ENCODE data around the gene ECHS1. TPM values are rescaled to one million over a fixed set of nuclear protein-coding genes. Genes with fewer than 3 reads are reported as not detected.

The ECHS1 gene
- polyA plus RNA-seq, 3 donors: 34.6 to 102 (median 85.1) TPM

DNA sequence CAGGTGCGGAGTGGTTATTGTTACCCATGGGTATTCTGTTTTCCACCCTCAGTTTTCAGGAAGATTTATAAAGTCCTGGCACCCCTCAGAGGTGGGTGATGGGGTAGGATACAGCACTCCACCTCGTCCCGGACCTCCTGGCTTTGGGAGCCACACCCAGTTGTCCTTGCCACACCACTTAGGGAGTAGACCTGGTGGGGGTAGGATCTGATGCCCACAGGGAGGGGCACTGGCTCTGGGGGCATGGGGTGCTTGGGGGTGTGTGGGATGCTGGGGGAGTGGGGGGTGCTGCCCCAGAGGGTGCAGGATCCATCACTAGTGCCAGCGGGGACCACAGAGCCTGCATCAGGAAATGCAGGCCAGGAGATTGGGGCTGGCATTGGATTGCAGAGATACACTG, 60.0 kb downstream of the ECHS1 start:
- Histone ChIP-seq H3K9me3 (replicated peaks in 1 of 2; ENCODE audit: control insufficient read depth in 1 of 2, insufficient read depth in 1 of 2, low read length in 2 of 2) (no peaks in the 10 kb centered on the region), H3K36me3 (replicated peaks in 1 of 2; ENCODE audit: control insufficient read depth in 1 of 2, insufficient read depth in 2 of 2, low read length in 2 of 2) (peaks cover 25 to 40% of the 10 kb centered on the region in 2 donors), H2AFZ (ENCODE audit: insufficient read depth, low read depth, low read length, poor library complexity, severe bottlenecking) (no peak overlapping the region), H3K9ac (ENCODE audit: insufficient read depth, low read length, poor library complexity, severe bottlenecking) (no peak overlapping the region), H3K4me2 (replicated peaks; ENCODE audit: extremely low read depth, low read length, poor library complexity, severe bottlenecking) (no peak overlapping the region), H4K20me1 (ENCODE audit: insufficient read depth, low read length) (peaks cover 10% of the 10 kb centered on the region), H3K27ac (ENCODE audit: low read depth in 1 of 2, low read length in 2 of 2) (no peak overlapping the region), H3K4me3 (replicated peaks in 1 of 3; ENCODE audit: low read depth in 2 of 3, low read length in 3 of 3) (no peak overlapping the region), H3K27me3 (ENCODE audit: control insufficient read depth in 2 of 2, insufficient read depth in 2 of 2, low read length in 2 of 2) (no peaks in the 10 kb centered on the region), H3K79me2 (ENCODE audit: insufficient read depth, low read length) (peaks cover 11% of the 10 kb centered on the region), H3K4me1 (ENCODE audit: control insufficient read depth in 1 of 2, insufficient read depth in 2 of 2, low read length in 2 of 2) (peaks cover 5 to 7% of the 10 kb centered on the region in 2 donors)
- Mint-ChIP-seq H3K4me1 (peaks cover 6% of the 10 kb centered on the region), H3K9me3 (peaks cover 0 to 7% (median 6%) of the 10 kb centered on the region in 7 donors), H3K27me3 (ENCODE audit: low read depth in 3 of 3) (peaks cover 5 to 9% (median 7%) of the 10 kb centered on the region in 3 donors), H3K27ac (no peak overlapping the region), H3K36me3 (peaks cover 37 to 42% of the 10 kb centered on the region in 2 donors), H3K4me3 (no peak overlapping the region)
- TF ChIP-seq, protein P1, sequence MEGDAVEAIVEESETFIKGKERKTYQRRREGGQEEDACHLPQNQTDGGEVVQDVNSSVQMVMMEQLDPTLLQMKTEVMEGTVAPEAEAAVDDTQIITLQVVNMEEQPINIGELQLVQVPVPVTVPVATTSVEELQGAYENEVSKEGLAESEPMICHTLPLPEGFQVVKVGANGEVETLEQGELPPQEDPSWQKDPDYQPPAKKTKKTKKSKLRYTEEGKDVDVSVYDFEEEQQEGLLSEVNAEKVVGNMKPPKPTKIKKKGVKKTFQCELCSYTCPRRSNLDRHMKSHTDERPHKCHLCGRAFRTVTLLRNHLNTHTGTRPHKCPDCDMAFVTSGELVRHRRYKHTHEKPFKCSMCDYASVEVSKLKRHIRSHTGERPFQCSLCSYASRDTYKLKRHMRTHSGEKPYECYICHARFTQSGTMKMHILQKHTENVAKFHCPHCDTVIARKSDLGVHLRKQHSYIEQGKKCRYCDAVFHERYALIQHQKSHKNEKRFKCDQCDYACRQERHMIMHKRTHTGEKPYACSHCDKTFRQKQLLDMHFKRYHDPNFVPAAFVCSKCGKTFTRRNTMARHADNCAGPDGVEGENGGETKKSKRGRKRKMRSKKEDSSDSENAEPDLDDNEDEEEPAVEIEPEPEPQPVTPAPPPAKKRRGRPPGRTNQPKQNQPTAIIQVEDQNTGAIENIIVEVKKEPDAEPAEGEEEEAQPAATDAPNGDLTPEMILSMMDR (IDR thresholded peaks at IDR 0.05): no peak
- intact Hi-C loops (cut with micrococcal nuclease): no loop called here
- no peak for DNase-seq
- 67% methylated on average over 1 of the region's 4 CpGs for WGBS (ENCODE audit: insufficient coverage)

DNA sequence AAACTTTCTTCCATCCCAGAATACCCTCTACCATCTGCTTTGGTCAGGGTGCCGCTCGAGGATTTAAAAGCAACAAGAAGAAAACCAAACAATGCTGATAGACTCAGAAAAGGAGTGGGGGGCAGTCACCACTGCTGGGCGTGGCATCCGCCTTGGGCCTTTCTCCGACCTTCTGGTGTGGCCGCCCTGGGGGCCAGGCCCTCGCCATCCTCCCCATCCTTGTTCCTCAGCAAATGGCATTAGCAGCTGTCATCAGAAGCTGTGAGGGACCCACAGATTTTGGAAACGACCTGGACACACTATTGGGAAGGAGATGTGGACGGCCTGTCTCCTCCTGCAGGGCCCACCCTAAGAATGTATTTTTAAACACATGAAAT, 60.4 kb downstream of the ECHS1 start:
- Mint-ChIP-seq H3K4me1 (peaks cover 8% of the 10 kb centered on the region), H3K4me3 (no peak overlapping the region), H3K27me3 (ENCODE audit: low read depth in 3 of 3) (peaks cover 5 to 9% (median 7%) of the 10 kb centered on the region in 3 donors), H3K36me3 (peaks cover 37 to 42% of the 10 kb centered on the region in 2 donors), H3K9me3 (peaks cover 0 to 7% (median 6%) of the 10 kb centered on the region in 7 donors), H3K27ac (no peak overlapping the region)
- TF ChIP-seq, protein P1 (IDR thresholded peaks at IDR 0.05): no peak
- H3K27ac ChIP-seq (ENCODE audit: low read depth in 1 of 2, low read length in 2 of 2): no peak overlapping the region
- intact Hi-C loops (cut with micrococcal nuclease): no loop called here
- H3K4me2 ChIP-seq (replicated peaks; ENCODE audit: extremely low read depth, low read length, poor library complexity, severe bottlenecking): no peak overlapping the region
- DNase-seq: no peak
- H3K27me3 ChIP-seq (ENCODE audit: control insufficient read depth in 2 of 2, insufficient read depth in 2 of 2, low read length in 2 of 2): no peaks in the 10 kb centered on the region
- peaks cover 9 to 11% of the 10 kb centered on the region in 2 donors for H3K4me1 ChIP-seq (ENCODE audit: control insufficient read depth in 1 of 2, insufficient read depth in 2 of 2, low read length in 2 of 2)
- peaks cover 25 to 40% of the 10 kb centered on the region in 2 donors for H3K36me3 ChIP-seq (replicated peaks in 1 of 2; ENCODE audit: control insufficient read depth in 1 of 2, insufficient read depth in 2 of 2, low read length in 2 of 2)
- peaks cover 15% of the 10 kb centered on the region for H3K79me2 ChIP-seq (ENCODE audit: insufficient read depth, low read length)
- whole genome bisulfite sequencing (ENCODE audit: insufficient coverage): 92% methylated on average over 5 of the region's 9 CpGs
- no peak overlapping the region for H3K9ac ChIP-seq (ENCODE audit: insufficient read depth, low read length, poor library complexity, severe bottlenecking)
- no peak overlapping the region for H2AFZ ChIP-seq (ENCODE audit: insufficient read depth, low read depth, low read length, poor library complexity, severe bottlenecking)
- no peaks in the 10 kb centered on the region for H3K9me3 ChIP-seq (replicated peaks in 1 of 2; ENCODE audit: control insufficient read depth in 1 of 2, insufficient read depth in 1 of 2, low read length in 2 of 2)
- H3K4me3 ChIP-seq (replicated peaks in 1 of 3; ENCODE audit: low read depth in 2 of 3, low read length in 3 of 3): no peak overlapping the region
- H4K20me1 ChIP-seq (ENCODE audit: insufficient read depth, low read length): peaks cover 10% of the 10 kb centered on the region

Small RNA genes within 50 kb of the gene (small RNA-seq; reads per million reads assigned to genes)
- not detected for gene AL360181.4 (ENCODE audit: insufficient read length, low read depth)
- not detected for gene BANF1P2 (ENCODE audit: insufficient read length, low read depth)
- gene MIR3944 (ENCODE audit: insufficient read length, low read depth): not detected

Other genes starting within 250 kb of the ECHS1 start
- under 1 TPM in 2 of 3 donors, not detected in 1; 0.22 to 0.80 TPM for gene KNDC1, start 213.1 kb downstream of the ECHS1 start, polyA plus RNA-seq
- under 1 TPM; 0.14 to 0.48 (median 0.24) TPM for gene UTF1, start 143.1 kb downstream of the ECHS1 start, polyA plus RNA-seq
- 10 to 100 TPM in 1 of 3 donors, 1 to 10 TPM in 2; 1.4 to 56.0 (median 1.6) TPM for gene VENTX, start 135.5 kb downstream of the ECHS1 start, polyA plus RNA-seq
- gene ADAM8, start 96.5 kb downstream of the ECHS1 start, polyA plus RNA-seq: 100 to 1,000 TPM in 1 of 3 donors, 10 to 100 TPM in 2; 32.7 to 228 (median 72.8) TPM
- 10 to 100 TPM; 25.9 to 78.6 (median 39.3) TPM for gene TUBGCP2, start 64.5 kb downstream of the ECHS1 start, polyA plus RNA-seq
- gene ZNF511, start 64.4 kb downstream of the ECHS1 start, polyA plus RNA-seq: 100 to 1,000 TPM in 1 of 3 donors, 10 to 100 TPM in 2; 30.3 to 118 (median 84.7) TPM
- gene CALY, start 36.5 kb downstream of the ECHS1 start, polyA plus RNA-seq: not detected
- not detected for gene PRAP1, start 26.0 kb downstream of the ECHS1 start, polyA plus RNA-seq
- gene FUOM, start 15.3 kb downstream of the ECHS1 start, polyA plus RNA-seq: 10 to 100 TPM; 29.8 to 56.8 (median 39.0) TPM
- 1 to 10 TPM; 3.9 to 9.5 (median 9.3) TPM for gene PAOX, start 5.9 kb upstream of the ECHS1 start, polyA plus RNA-seq
- 10 to 100 TPM; 13.0 to 45.8 (median 17.1) TPM for gene MTG1, start 20.8 kb upstream of the ECHS1 start, polyA plus RNA-seq
- not detected for gene SPRN, start 51.3 kb upstream of the ECHS1 start, polyA plus RNA-seq
- gene SCART1, start 80.6 kb upstream of the ECHS1 start, polyA plus RNA-seq: 1 to 10 TPM in 1 of 3 donors, not detected in 2; 1.1 TPM
- gene CYP2E1, start 154.0 kb upstream of the ECHS1 start, polyA plus RNA-seq: not detected
- gene SYCE1, start 192.2 kb upstream of the ECHS1 start, polyA plus RNA-seq: under 1 TPM in 1 of 3 donors, not detected in 2; 0.12 TPM

Measured in CD14-positive monocyte (primary cell).